ENCODE results near the gene ENTPD1. TPM values are rescaled to one million over a fixed set of nuclear protein-coding genes. Genes with fewer than 3 reads are reported as not detected.

The ENTPD1 gene
- total RNA-seq, 1 donor: 7.6 TPM

DNA sequence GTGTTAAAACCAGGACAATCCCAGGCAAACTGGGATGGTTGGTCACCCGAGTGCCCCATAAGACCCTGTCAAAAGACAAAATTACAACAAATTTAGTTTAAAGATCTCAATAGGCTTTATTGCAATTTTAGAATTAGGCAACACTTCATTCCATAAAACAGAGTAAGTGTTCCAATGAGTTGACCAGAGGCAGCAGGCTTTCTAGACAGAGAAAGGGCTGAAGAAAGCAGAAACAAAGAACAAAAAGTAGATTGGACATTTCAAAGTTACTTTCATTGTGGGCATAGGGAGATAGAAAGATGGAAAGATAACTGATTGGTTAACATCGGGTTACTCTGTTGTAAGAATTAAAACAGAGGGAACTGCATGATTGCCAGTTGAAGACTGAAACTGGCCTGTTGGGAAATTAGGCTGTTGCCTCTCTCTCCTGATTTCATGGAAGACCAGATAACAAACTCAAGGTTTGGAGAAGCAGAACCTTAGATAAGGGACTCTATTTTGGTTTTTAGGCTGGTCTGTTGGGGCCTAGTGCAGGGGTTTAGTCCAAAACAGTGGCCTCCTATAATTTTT is 36.3 kb downstream of the ENTPD1 start:
- no peaks in the 10 kb centered on the region for H3K36me3 ChIP-seq (ENCODE audit: insufficient read depth, low read length)
- peak overlapping the region; percentile 26 for H2AFZ ChIP-seq (ENCODE audit: low read length)
- no peaks in the 10 kb centered on the region for H3K27me3 ChIP-seq (ENCODE audit: insufficient read depth, low read length)
- peaks cover 31% of the 10 kb centered on the region for H3K4me1 ChIP-seq (ENCODE audit: insufficient read depth, low read length)
- H3K4me3 ChIP-seq (ENCODE audit: insufficient read depth, low read length): no peak overlapping the region
- H3K4me2 ChIP-seq (ENCODE audit: insufficient read depth, low read length): no peak overlapping the region
- H3K27ac ChIP-seq (ENCODE audit: low read depth, low read length): peak overlapping the region; percentile 19
- H4K20me1 ChIP-seq (ENCODE audit: insufficient read depth, low read length): no peaks in the 10 kb centered on the region
- no peaks in the 10 kb centered on the region for H3K79me2 ChIP-seq (ENCODE audit: insufficient read depth, low read length)
- H3K9me3 ChIP-seq (ENCODE audit: low read depth, low read length): no peaks in the 10 kb centered on the region
- TF ChIP-seq, protein P1, sequence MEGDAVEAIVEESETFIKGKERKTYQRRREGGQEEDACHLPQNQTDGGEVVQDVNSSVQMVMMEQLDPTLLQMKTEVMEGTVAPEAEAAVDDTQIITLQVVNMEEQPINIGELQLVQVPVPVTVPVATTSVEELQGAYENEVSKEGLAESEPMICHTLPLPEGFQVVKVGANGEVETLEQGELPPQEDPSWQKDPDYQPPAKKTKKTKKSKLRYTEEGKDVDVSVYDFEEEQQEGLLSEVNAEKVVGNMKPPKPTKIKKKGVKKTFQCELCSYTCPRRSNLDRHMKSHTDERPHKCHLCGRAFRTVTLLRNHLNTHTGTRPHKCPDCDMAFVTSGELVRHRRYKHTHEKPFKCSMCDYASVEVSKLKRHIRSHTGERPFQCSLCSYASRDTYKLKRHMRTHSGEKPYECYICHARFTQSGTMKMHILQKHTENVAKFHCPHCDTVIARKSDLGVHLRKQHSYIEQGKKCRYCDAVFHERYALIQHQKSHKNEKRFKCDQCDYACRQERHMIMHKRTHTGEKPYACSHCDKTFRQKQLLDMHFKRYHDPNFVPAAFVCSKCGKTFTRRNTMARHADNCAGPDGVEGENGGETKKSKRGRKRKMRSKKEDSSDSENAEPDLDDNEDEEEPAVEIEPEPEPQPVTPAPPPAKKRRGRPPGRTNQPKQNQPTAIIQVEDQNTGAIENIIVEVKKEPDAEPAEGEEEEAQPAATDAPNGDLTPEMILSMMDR (IDR thresholded peaks at IDR 0.05; ENCODE audit: extremely low read depth, low read depth, low read length): no peak
- DNase-seq (ENCODE audit: insufficient read length, low spot score, missing footprints): no peak

DNA sequence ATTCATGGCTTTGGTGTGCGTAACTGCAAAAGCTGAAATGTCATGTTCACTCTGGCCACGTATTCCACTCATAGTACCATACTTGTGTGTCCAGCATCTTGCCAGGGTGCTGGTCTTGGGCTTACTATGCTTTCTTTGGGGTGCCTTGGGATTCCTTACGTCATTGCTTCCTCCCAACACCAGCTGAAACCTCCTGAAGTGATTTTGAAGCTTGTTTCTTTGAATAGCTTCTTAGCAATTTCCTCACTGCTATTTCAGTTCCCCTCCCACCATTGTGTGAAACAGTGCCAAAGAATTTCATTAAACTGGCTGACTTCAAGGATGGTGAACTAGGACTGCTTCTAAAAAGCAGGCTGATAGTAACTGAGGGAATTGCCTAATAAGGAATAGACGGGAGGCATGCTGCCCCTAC is 36.9 kb downstream of the ENTPD1 start:
- Histone ChIP-seq H3K4me3 (ENCODE audit: insufficient read depth, low read length) (no peak overlapping the region), H4K20me1 (ENCODE audit: insufficient read depth, low read length) (no peaks in the 10 kb centered on the region), H3K9me3 (ENCODE audit: low read depth, low read length) (no peaks in the 10 kb centered on the region), H3K27me3 (ENCODE audit: insufficient read depth, low read length) (no peaks in the 10 kb centered on the region), H3K79me2 (ENCODE audit: insufficient read depth, low read length) (no peaks in the 10 kb centered on the region), H3K4me2 (ENCODE audit: insufficient read depth, low read length) (no peak overlapping the region), H3K27ac (ENCODE audit: low read depth, low read length) (peak overlapping the region; percentile 19), H2AFZ (ENCODE audit: low read length) (peak overlapping the region; percentile 27), H3K4me1 (ENCODE audit: insufficient read depth, low read length) (peaks cover 32% of the 10 kb centered on the region), H3K36me3 (ENCODE audit: insufficient read depth, low read length) (no peaks in the 10 kb centered on the region)
- DNase-seq (ENCODE audit: insufficient read length, low spot score, missing footprints): no peak
- TF ChIP-seq, protein P1 (IDR thresholded peaks at IDR 0.05; ENCODE audit: extremely low read depth, low read depth, low read length): no peak

DNA sequence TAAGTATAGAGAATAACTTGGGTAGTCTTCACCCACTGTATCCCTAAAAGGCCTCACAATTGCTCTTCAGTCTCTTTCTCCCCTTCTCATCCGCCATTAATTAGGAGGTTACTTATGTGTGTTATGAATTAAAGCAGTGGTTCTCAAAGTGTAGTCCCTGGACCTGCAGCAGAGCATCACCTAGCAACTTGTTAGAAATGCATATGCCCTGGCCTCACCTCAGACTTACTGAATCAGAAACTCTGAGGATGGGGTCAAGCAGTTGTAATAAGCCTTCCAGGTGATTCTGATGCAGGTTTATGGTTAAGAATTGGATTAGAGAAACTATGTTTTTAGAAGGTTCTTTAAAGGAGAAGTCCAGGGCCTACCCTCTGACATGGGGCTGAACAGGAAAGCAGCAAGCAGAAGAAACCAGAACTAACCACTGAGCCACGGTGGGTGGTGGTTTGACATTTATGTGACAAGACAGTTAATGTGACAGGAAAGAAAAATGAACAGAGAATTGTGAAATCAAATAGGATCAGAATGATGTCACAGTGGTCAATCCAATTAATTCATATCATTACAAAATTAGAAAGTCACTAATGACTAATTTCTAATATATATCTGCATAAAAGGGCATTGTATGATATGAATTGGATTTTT is 37.6 kb downstream of the ENTPD1 start:
- Histone ChIP-seq H3K9me3 (ENCODE audit: low read depth, low read length) (no peaks in the 10 kb centered on the region), H4K20me1 (ENCODE audit: insufficient read depth, low read length) (no peaks in the 10 kb centered on the region), H2AFZ (ENCODE audit: low read length) (peak overlapping the region; percentile 35)

DNA sequence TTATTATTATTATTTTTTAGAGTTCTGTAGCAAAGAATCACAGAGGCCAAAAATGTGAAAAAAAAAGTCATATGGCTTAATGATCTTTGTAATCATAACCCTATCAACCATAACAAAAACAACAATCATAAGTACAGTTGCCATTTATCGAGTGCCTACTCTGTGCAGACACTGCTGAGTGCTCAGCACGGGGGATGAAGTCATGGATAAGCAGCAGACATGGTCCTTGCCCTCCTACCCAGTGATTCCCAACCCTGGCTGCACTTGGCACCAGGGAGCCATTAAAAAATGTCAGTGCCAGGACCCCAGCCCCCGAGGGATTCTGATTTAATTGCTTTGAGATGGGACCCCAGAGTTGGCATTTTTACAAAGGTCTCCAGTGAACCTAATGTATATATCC is 38.2 kb downstream of the ENTPD1 start:
- H3K4me2 ChIP-seq (ENCODE audit: insufficient read depth, low read length): no peak overlapping the region
- no peak overlapping the region for H2AFZ ChIP-seq (ENCODE audit: low read length)
- H3K36me3 ChIP-seq (ENCODE audit: insufficient read depth, low read length): no peaks in the 10 kb centered on the region
- no peaks in the 10 kb centered on the region for H3K9me3 ChIP-seq (ENCODE audit: low read depth, low read length)
- no peaks in the 10 kb centered on the region for H3K79me2 ChIP-seq (ENCODE audit: insufficient read depth, low read length)
- H3K4me1 ChIP-seq (ENCODE audit: insufficient read depth, low read length): peaks cover 37% of the 10 kb centered on the region
- TF ChIP-seq, protein P1 (IDR thresholded peaks at IDR 0.05; ENCODE audit: extremely low read depth, low read depth, low read length): no peak
- H3K4me3 ChIP-seq (ENCODE audit: insufficient read depth, low read length): no peak overlapping the region
- H3K27me3 ChIP-seq (ENCODE audit: insufficient read depth, low read length): no peaks in the 10 kb centered on the region
- no peaks in the 10 kb centered on the region for H4K20me1 ChIP-seq (ENCODE audit: insufficient read depth, low read length)
- no peak for DNase-seq (ENCODE audit: insufficient read length, low spot score, missing footprints)
- no peak overlapping the region for H3K27ac ChIP-seq (ENCODE audit: low read depth, low read length)

More for the DNA sequence above, 37.6 kb downstream of the ENTPD1 start:
- H3K4me1 ChIP-seq (ENCODE audit: insufficient read depth, low read length): peaks cover 38% of the 10 kb centered on the region
- H3K27me3 ChIP-seq (ENCODE audit: insufficient read depth, low read length): no peaks in the 10 kb centered on the region
- H3K36me3 ChIP-seq (ENCODE audit: insufficient read depth, low read length): no peaks in the 10 kb centered on the region
- DNase-seq (ENCODE audit: insufficient read length, low spot score, missing footprints): no peak
- TF ChIP-seq, protein P1 (IDR thresholded peaks at IDR 0.05; ENCODE audit: extremely low read depth, low read depth, low read length): no peak
- H3K4me3 ChIP-seq (ENCODE audit: insufficient read depth, low read length): no peak overlapping the region
- H3K4me2 ChIP-seq (ENCODE audit: insufficient read depth, low read length): no peak overlapping the region
- peak overlapping the region; percentile 19 for H3K27ac ChIP-seq (ENCODE audit: low read depth, low read length)
- H3K79me2 ChIP-seq (ENCODE audit: insufficient read depth, low read length): no peaks in the 10 kb centered on the region
